ENCODE measurements around the gene GAS7. TPM values are rescaled to one million over a fixed set of nuclear protein-coding genes. Genes with fewer than 3 reads are reported as not detected.

GAS7 gene
- total RNA-seq, 1 donor from 2014 or later: 19.5 TPM

- no peak overlapping the region for H3K27ac Mint-ChIP-seq
- peaks cover 21% of the 10 kb centered on the region for H3K4me1 Mint-ChIP-seq (ENCODE audit: unreplicated experiment)
- H3K4me3 Mint-ChIP-seq: no peak overlapping the region
- H3K36me3 Mint-ChIP-seq: no peaks in the 10 kb centered on the region
- peaks cover 3% of the 10 kb centered on the region for H3K9me3 Mint-ChIP-seq
- TF ChIP-seq CTCF (conservative IDR thresholded peaks at IDR 0.05): no peak
- DNase-seq (ENCODE audit: extremely low spot score, unreplicated experiment): no peak
- H3K27me3 Mint-ChIP-seq: peaks cover 41% of the 10 kb centered on the region
Measured at GRCh38 chr17:10091046-10091445, 107.4 kb downstream of the GAS7 start.

DNA sequence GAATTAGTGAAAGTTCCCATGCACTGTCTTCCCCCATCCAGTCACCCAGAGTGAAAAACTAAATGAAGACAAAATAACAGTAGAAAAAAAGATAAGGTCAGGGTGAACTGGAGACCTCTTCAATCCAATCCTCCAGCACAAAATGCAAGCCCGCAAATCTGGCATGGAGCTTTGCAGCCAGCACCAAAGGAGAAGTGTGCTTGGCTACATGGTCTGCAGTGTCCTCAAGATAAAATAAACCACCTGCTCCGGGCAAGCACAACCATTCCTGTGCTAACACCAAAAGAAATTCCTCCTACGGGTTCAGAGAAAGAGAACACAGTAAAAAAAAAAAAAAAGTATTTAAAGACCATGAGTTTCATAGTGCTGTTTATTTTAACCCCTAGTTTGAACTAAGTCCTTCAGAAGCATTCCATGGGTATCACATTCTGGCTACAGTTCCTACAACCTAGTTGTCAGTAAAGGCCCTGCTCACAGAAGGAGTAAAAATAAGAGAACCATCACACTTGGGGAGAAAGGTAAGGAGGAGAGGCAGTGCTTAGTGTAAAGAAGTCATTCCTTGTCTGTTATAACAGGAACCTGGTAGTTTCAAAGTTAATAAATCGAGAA, 109.1 kb downstream of the GAS7 start:
- Mint-ChIP-seq H3K36me3 (no peaks in the 10 kb centered on the region), H3K9me3 (peaks cover 3% of the 10 kb centered on the region), H3K27me3 (peaks cover 42% of the 10 kb centered on the region), H3K27ac (no peak overlapping the region), H3K4me3 (no peak overlapping the region), H3K4me1 (ENCODE audit: unreplicated experiment) (peaks cover 26% of the 10 kb centered on the region)
- no peak for TF ChIP-seq CTCF (conservative IDR thresholded peaks at IDR 0.05)
- DNase-seq (ENCODE audit: extremely low spot score, unreplicated experiment): no peak

GRCh38 chr17:10088444-10088843, 110.0 kb downstream of the GAS7 start:
- Mint-ChIP-seq H3K9me3 (peaks cover 3% of the 10 kb centered on the region), H3K27ac (no peak overlapping the region), H3K36me3 (no peaks in the 10 kb centered on the region), H3K4me3 (no peak overlapping the region), H3K27me3 (peaks cover 39% of the 10 kb centered on the region), H3K4me1 (ENCODE audit: unreplicated experiment) (peaks cover 26% of the 10 kb centered on the region)
- TF ChIP-seq CTCF (conservative IDR thresholded peaks at IDR 0.05): no peak
- no peak for DNase-seq (ENCODE audit: extremely low spot score, unreplicated experiment)

- no peak overlapping the region for H3K4me3 Mint-ChIP-seq
- peaks cover 26% of the 10 kb centered on the region for H3K4me1 Mint-ChIP-seq (ENCODE audit: unreplicated experiment)
- no peaks in the 10 kb centered on the region for H3K36me3 Mint-ChIP-seq
- peaks cover 39% of the 10 kb centered on the region for H3K27me3 Mint-ChIP-seq
- no peak for DNase-seq (ENCODE audit: extremely low spot score, unreplicated experiment)
- no peak for TF ChIP-seq CTCF (conservative IDR thresholded peaks at IDR 0.05)
- peaks cover 3% of the 10 kb centered on the region for H3K9me3 Mint-ChIP-seq
- peak overlapping the region; percentile 1 for H3K27ac Mint-ChIP-seq
Measured at GRCh38 chr17:10087355-10087754, 111.1 kb downstream of the GAS7 start.

DNA sequence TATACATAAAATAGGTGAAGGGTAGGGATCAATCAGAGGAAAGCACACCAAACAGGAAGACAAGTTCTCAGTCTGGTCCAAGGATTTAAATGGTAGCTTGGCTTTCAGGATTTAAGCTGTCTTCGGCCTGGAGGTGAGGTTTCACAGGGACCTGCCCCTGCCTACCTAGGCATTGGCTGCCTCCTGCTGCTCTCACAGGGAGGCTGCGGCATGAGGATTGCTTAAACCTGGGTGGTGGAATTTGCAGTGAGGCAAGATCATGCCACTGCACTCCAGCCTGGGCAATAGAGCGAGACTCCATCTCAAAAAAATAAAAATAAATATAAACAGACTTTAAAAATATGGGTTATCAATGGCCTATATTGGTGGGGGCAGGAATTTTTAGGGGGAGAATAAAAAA, 114.5 kb downstream of the GAS7 start:
- peaks cover 5% of the 10 kb centered on the region for H3K36me3 Mint-ChIP-seq
- no peaks in the 10 kb centered on the region for H3K9me3 Mint-ChIP-seq
- no peak overlapping the region for H3K4me3 Mint-ChIP-seq
- no peak for DNase-seq (ENCODE audit: extremely low spot score, unreplicated experiment)
- no peak for TF ChIP-seq CTCF (conservative IDR thresholded peaks at IDR 0.05)
- H3K27ac Mint-ChIP-seq: no peak overlapping the region
- peaks cover 34% of the 10 kb centered on the region for H3K27me3 Mint-ChIP-seq
- H3K4me1 Mint-ChIP-seq (ENCODE audit: unreplicated experiment): peaks cover 16% of the 10 kb centered on the region

- Mint-ChIP-seq H3K27ac (no peak overlapping the region), H3K27me3 (peaks cover 30% of the 10 kb centered on the region), H3K4me1 (ENCODE audit: unreplicated experiment) (peaks cover 16% of the 10 kb centered on the region), H3K36me3 (peaks cover 5% of the 10 kb centered on the region), H3K4me3 (no peak overlapping the region), H3K9me3 (peaks cover 1% of the 10 kb centered on the region)
- no peak for TF ChIP-seq CTCF (conservative IDR thresholded peaks at IDR 0.05)
- no peak for DNase-seq (ENCODE audit: extremely low spot score, unreplicated experiment)
Measured at GRCh38 chr17:10082795-10083194, 115.6 kb downstream of the GAS7 start.

Data from type B pancreatic cell (in vitro differentiated cells).